SW 1271 (cell line): ENCODE data around the gene PXT1.
"Not testable (repeated sequence)": the region's sequence is repeated elsewhere in the genome, so short reads cannot be mapped to it uniquely, and the experiment has no call there.

Source experiments
- DNase-seq, 2 experiments: peaks; one replicate each; lab custom pipeline; 2025; lab: John Stamatoyannopoulos, UW

PXT1 gene, protein sequence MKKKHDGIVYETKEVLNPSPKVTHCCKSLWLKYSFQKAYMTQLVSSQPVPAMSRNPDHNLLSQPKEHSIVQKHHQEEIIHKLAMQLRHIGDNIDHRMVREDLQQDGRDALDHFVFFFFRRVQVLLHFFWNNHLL

DNA sequence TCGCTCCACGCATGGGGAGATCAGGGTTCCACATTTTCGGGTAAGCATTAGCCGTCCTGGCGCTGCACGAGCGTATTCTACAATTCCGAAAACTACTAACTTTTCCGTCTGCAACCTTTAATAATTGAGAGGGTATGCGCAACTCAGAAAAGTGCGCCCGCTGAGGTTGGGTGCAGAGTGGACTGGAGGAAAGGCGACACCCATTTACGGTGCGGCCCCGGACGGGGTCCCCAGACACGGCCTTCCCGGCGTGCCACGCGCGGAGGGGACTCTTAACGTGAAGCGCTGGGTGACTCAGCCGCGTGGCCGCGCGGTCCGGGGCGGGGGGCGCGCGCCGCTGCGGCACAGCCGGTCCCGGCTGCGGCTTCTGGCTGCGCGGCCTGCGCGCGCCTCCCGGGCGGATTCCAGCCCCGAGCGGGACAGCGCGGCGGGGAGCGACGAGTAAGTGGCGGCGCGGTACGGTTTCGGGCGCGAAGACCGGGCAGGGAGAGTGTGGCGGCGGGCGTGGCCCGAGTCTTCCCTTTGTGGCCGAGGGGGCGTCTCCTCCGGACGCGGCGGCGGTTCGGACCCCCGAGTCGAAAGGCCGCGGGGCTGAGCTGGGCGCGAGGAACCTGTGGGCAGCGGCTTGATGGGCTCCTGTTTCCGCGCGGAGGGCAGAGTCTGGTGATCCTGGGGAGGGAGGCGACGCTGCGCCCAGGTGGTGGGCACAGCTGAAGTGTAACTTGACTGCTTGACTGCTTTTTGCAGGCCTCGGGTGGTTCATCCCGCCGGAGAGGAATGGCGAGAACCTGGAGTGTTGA, at the start of gene PXT1, which contains the start of gene KCTD20:
Gene PXT1 (minus strand): TSS at position 184 of the 800 bp plus-strand sequence. CDS start 16,772 bp downstream, outside the sequence.
Gene KCTD20 (plus strand): TSS at position 330 of the 800 bp plus-strand sequence. CDS start 27,098 bp downstream, outside the sequence.
- DNase-seq, result peak; percentile 67 to 75

DNA sequence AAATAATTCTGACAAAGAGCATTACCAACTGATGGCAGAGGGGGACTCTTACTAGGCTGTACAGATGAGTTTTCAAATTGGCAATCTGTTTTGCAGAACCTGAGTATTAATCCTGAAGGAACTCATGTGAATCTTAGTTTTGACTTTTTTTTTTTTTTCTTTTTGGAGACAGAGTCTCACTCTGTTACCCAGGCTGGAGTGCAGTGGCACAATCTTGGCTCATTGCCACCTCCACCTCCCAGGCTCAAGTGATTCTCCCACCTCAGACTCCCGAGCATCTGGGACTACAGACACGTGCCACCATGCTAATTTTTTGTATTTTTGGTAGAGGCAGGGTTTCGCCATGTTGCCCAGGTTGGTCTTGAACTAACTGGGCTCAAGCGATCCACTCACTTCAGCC, 49.4 kb upstream of the PXT1 start:
- DNase-seq, result no peak

DNA sequence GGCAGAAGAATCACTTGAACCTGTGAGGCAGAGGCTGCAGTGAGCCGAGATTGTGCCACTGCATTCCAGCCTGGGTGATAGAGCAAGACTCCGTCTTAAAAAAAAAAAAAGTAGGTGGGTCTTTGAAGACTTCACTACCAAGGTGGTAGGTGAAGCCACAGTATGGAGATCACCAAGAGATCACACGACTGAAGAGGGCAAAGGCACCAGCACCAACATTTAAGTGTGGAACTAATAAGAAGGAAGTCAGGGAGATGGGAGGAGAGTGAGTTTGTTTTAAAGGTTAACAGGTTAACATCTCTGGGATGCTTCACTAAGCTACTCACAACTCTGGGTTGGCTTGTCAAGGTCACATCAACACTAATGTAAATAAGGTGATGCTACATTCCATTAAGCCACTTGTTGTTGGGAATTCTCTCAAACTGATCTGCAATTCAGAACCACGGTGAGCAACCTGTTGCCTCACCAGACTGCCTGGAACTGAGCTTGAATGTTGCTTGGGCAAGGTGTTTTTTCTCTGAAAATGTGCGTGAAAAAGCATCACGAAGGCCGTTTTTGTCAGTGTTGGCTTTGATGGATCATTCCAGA, 48.8 kb upstream of the PXT1 start:
- no peak for DNase-seq

DNA sequence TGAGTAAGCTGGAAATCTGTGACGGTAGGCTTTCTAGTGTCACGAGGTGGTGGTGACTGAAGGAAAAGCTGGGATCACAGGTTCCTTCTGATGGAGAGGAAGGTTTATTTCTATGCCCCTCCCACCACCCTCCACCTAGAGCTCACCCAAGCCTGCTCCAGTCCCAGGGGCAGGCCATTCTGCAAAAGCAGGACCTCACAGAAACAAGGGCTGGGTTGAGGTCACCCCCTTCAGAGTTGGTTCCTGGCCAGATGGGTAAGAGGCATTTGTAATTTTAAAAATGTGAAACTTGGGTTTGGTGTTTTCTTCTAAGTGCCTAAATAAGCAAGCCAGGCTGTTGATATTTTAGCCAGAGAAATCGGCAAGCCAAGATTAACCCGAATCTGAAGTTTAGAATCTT, 46.8 kb upstream of the PXT1 start:
- DNase-seq, result no peak

DNA sequence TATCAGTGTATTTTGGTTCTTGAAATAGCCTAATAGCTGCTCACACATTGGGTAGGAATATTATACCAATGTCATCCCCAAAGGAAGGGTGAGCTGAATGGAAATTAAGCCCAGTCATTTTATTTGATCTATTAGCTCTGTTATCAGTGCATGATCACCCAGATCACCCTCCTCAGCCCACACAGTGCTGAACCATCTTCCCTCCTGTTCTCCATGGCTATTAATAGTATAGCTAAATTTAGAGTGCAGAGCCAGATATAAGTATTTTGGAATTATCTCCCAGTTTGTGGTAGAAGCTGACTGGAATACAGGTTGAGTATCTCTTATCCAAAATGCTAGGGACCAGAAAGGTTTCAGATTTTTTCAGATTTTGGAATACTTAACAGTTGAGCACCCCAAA, 45.6 kb upstream of the PXT1 start:
- no peak for DNase-seq

DNA sequence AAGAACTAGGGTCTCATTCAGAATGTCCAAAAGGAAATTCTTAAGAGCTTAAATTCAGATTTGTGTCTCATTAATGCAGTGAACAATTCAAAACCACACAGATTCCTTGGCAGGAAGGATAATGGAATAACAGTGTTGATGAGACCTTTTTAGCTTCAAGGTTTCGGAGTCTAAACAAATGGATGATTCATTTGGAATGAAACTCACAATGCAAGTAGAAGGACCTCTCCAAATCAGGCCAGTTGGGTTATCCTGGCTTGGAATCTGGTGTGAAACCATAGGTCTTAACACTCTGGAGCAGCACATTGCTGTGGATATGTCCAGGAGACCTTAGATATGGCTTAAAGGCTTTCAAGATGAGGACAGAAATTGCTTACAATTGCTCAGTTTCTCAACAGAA, 45.0 kb upstream of the PXT1 start:
- no peak for DNase-seq

DNA sequence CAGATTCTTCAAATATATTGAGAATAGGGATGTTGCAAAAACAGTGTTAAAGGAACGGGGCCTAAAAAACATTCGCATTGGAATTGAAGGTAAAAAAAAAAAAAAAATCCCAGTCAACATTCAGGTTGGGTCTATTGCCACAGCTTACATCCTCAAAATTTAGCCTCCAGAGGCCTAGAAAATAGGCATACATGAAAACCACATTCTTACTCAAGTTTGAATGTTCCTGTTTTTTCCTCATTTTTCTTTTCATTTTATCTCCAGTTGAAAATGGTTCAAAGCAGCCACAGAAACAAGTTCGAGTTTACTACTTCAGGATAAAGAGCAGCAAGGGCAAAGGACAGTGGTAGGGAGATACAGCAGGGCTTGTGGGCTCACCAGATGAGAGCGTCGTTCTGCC, 42.1 kb upstream of the PXT1 start:
- no peak for DNase-seq

DNA sequence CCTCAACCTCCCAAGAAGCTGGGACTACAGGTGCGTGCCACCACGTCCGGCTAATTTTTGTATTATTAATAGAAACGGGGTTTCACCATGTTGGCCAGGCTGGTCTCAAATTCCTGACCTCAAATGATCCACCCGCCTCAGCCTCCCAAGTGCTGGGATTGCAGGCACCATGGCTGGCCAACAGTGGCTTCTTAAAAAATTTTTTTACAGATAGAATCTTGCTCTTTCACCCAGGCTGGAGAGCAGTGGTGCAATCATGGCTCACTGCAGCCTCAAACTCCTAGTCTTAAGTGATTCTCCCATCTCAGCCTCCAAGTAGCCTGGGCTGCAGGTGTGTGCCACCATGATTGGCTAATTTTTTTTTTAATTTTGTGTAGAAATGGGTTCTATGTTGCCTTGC, 40.7 kb upstream of the PXT1 start:
- not testable (repeated sequence) for DNase-seq

DNA sequence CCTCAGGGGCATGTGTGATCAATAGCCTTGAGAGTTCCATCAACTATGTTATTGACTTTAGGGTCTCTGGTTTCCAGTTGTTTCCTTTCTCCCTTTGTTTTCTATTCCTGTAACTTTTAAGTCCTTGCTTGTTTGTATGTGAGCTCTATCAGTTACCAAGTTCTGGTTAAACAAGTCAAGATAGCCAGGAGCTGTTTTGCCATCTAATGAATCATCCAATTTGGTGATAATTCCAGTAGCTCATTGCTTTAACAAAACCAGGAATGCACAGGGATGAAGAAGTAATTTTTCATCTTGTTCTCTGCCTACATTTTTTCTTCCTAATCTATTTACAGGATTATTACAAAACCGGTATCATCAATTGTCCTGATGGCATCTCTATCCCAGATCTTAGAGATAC, 36.6 kb upstream of the PXT1 start:
- DNase-seq, result no peak

DNA sequence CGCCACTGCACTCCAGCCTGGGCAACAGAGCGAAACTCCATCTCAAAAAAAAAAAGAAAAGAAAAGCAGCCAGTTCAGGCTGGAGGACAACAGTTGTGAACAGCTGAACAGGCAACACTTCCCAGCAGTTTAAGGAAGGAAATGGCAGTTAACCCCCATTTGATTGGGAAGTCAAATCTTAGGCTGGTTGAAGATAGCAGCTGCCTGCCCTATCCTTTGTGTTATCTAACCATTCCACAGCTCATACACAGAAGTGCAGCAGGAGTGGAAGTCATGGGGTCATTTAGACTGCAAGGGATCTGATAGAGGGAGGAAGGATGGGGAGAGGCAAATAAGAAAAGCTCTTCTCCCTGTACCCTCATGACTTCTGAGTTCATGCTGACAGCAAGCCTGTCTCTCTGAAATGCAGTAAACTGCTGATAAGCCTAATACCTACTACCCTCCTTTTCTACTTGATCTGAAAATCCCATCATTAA, 35.4 kb upstream of the PXT1 start:
- no peak for DNase-seq

DNA sequence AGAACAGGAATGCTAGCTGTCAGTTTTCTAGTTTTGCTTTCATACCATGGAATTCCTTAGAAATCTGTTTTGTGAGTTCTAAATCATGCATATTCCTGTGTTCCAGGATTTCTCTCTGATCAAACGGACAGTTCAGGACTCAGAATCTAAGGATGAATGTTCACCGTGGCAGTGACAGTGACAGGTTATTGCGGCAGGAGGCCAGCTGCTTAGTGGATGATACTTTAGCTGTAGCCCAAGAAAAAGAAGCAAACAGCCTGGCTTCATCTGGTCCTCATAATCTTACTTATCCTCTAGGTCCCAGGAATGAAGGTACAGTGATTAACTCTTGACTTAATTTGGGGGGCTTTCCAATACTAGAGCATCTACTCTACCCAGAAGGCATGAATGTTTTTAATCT, 27.3 kb upstream of the PXT1 start:
- DNase-seq, result no peak

DNA sequence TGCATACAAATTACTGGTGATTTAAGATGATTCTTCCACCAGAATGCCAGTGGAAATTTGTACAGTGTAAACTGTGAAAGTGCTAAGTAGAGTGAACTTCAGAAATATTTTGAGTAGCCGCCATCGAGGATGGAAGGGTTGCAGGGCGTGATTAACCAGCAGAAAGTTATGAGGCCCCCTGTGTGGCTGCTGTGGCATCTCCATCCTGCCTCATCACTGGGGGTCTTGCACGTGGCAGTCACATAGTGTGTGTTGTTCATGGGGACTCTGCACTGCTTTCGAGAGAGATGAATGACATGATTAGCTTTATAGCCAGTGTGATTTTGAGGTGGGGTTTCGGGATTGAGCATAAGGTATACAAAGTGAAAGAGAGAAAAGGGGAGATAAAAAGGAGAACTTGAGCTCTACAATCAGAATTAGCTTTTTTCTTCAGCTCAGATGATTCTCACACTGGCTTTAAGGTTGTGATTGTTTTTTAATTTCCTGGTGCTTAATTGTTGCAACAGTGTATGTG, 26.6 kb upstream of the PXT1 start:
- no peak for DNase-seq

DNA sequence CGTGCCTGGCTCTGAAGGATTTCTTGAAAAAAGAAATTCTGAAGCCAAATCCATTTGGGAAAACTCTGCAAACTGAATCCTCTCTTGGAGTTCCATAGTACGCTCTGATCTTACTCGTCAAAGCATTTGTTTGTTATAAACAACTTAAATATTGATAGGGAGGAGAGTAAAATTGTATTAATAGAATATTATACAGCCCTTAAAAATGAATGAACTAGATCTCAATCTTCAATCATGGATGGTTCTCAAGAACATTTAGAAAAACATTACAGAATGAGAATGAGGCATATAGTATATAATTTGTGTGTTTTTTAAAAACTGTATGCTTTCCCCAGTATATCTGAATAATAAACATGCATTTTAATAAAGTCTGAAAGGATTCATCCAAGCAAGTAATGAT, 25.0 kb upstream of the PXT1 start:
- no peak for DNase-seq

DNA sequence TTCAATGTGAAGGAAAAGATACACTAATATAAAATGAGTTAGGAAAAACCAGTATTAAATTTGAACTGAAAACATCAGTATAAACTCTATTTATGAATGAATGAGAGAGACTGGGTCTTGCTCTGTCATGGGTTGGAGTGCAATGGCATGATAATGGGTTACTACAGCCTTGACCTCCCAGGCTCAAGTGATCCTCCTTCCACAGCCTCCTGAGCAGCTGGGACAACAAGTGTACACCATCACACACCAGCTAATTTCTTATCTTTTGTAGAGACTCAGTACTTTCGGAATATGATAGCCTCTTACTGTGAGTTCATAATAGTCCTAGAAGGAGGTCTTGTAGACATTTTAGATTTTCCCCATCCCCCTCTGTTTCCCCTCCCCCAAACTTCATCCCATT, 21.6 kb upstream of the PXT1 start:
- DNase-seq, result no peak

DNA sequence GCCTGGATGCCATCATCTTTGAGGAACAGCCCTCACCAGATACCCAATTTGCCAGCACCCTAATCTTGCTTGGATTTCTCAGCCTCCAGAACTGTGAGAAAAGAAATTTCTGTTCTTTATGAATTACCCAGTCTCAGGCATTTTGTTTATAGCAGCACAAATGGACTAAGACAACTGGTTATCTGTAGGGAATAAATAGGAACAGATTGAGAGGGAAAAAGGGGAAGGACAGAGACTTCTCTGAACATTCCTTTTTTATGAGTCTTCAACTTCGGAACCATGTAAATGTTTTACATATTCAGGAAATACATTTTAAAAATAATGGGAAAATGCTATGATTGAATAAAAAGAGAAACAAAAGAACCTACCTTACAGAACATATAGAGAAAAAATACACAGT, 21.0 kb upstream of the PXT1 start:
- no peak for DNase-seq

DNA sequence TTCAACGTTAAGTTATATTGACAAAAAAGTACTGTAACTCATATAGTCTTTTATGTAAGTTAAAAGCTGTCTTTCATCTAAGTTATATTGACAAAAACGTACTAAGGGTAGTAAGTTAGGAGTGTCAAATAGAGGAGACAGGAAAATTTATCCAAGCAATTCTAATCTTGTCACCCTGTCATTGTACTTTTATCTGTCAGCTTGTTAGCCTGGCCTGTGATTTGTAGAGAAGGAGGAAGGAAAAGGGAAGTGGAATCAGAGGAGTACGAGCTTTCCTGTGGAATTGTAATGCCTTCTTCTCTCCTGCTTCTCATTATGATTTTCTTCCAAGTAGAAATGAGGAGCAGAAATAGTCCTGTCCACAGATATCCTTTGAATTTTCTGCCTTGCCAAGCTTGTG, 19.0 kb upstream of the PXT1 start:
- no peak for DNase-seq

DNA sequence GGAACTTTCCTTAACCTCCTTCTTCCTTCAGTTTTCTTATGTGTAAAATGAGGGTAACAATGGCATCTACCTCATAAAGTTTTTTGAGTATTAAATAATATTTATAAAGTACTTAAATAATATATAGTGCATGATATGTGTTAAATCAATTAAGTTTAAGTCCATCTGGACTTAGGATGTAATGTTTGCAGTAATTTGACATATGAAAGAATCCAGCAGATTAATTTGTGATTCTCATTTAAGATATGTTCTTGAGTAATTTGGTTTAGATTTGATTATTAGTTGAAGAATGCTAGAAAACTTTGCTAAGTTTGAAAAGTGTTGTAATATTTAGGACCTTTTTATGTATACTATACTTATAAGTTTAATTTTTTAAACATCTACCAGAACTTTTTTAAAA, 18.3 kb upstream of the PXT1 start:
- no peak for DNase-seq

DNA sequence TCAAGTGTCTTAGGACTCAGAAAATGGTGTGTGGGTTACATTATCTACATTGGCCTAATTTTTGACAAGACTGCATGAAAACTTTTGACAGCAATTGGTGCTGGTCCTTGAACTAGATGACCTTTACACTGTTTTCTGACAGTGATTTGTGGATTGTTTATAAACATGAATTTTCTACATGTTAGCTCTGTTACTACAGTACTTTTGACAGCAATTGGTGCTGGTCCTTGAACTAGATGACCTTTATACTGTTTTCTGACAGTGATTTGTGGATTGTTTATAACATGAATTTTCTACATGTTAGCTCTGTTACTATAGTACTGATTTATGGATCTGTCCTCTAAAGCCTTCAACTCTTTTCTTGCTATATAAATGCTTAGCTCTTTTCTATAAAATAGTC, 16.8 kb upstream of the PXT1 start:
- no peak for DNase-seq

DNA sequence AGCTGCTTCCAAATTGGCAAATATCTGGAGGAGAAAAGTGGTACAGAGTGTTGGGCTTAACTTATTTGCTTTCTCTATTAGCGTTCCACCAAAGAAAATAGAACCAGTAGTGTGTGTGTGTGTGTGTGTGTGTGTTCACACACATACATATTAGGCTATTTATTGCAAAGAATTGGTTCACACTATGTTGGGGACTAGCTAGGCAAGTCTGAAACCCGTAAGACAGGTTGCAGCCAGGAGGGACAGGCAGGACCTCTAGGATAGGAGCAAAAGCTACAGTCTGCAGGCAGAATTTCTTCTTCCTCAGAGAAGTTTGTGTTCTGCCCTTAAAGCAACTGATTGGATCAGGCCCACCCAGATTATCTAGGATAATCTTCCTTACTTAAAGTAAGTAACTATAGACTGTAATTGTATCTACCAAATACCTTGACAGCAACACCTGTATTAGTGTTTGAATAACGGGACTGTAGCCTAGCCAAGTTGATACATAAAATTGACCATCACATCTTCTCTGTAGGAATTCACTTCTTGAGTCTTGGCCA, 12.9 kb upstream of the PXT1 start:
- no peak for DNase-seq

DNA sequence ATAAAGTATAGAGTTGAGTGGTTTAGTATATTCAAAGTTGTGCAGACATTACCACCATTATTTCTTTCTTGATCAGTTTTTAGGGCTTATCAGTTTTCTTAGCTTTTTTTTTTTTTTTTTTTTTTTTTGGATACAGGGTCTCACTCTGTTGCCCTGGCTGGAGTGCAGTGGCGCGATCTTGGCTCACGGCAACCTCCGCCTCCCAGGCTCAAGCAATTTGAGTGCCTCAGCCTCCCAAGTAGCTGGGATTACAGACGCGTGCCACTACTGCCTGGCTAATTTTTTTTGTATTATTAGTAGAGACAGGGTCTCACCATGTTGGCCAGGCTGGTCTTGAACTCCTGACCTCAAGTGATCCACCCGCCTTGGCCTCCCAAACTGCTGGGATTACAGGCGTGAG, 10.2 kb upstream of the PXT1 start:
- not testable (repeated sequence) for DNase-seq

DNA sequence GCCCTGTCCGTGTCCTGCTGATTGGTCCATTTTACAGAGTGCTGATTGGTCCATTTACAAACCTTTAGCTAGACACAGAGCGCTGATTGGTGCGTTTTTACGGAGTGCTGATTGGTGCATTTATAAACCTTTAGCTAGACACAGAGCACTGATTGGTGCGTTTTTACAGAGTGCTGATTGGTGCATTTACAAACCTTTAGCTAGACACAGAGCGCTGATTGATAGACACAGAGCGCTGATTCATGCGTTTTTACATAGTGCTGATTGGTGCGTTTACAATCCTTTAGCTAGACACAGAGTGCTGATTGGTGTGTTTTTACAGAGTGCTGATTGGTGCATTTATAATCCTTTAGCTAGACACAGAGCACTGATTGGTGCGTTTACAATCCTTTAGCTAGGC, 6.5 kb upstream of the PXT1 start:
- DNase-seq, result not testable (repeated sequence)

DNA sequence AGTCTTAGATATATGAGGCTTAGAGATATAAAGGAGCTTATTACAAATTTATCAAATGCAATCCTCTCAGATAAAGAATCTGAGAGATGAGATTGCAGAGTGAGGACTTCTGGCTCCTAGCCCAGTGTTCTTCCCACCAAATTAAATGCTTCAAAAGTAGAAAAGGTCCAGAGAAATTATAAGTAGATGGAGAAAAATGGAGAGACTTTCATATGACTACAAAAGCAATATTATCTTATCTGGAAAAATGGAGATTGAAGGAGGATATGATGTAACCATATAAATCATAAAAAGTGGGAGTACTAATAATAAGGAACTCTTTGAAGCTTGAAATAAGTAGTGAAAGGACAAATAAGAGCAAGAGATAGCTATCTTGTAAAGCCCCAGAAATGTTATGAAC, 3.0 kb upstream of the PXT1 start:
- no peak for DNase-seq

DNA sequence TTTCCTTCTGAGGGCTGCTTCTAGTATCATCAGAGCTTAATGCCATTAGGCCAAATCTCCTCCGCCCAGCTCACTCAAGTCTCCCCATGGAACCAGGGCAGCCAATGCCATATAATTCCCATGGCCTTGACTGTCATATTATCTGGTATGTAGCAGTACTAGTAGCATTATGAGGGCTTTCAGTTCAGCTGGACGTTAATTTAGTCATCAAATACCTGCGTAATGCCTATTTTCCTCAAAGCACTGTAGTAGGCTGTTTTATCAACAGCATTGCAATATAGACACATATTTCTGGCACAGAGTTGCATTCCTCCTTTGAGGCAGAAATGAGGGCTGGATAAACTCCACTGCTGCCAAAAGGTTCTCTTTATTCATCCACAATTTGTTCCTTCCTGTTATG, 1.8 kb upstream of the PXT1 start:
- no peak for DNase-seq
